Fibroblast of skin of abdomen (primary cell): ENCODE measurements around the gene SLC24A4.

Experiments used
- DNase-seq: peaks from one replicate; pipeline ENCODE4 v3.0.0-alpha.2; 2013

The SLC24A4 gene

DNA sequence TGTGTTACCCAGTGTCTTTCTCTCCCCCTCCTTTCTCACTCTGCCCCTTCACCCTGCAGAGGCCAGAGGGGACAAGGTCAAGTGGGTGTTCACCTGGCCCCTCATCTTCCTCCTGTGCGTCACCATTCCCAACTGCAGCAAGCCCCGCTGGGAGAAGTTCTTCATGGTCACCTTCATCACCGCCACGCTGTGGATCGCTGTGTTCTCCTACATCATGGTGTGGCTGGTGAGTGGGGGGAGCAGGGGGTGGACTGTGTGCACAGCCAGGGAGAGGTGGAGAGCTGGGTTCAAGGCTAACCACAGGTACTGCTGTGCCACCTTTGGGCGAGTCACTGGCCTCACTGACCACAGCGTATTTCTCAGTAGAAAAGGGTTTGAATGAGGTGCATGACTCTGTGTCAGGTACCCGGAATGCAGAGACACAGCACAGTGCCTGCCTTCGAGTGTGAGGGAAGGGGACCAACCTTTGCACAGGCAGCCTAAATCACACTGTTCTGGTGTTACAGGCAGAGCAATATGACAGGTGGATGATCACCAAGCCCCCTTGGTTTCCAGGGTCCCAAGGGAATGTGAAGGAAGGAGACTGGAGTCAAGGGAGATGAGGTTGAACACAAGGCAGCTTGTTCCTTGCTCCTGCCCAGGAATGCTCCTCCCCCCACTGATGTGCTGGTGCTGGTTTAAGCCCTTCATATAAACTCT lies 159.8 kb downstream of the SLC24A4 start:
- DNase-seq: no peak

DNA sequence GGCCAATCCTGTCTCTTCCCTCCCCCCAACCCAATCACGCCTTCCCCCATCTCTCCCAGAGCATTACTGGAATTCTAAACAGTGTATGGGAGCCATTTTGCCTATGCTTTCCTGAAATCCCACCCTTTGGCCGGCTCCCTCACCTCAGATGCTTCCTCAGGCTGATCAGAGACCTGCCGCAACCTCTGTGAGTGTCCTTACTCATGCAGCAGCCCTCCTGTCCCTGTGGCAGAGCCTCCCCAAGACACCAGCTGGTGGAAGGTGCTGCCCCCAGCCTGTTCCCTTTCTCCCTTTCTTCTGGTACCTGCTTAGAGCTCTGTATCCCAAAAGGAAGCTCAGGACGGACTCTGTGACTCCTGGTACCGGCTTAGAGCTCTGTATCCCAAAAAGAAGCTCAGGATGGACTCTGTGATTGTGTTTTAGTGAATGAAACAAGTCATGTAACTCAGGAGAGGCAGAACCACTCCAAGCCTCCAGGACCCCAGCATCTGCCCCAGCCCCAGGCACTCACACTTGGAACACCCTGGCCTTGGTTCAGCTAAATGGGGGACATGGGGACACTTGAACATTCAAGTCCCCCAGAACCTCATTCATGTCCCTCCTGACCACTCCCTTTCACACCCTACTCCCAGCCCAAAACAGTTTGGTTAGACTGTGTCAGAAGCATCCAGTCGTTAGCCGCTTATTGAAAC lies 161.3 kb downstream of the SLC24A4 start:
- DNase-seq: no peak

DNA sequence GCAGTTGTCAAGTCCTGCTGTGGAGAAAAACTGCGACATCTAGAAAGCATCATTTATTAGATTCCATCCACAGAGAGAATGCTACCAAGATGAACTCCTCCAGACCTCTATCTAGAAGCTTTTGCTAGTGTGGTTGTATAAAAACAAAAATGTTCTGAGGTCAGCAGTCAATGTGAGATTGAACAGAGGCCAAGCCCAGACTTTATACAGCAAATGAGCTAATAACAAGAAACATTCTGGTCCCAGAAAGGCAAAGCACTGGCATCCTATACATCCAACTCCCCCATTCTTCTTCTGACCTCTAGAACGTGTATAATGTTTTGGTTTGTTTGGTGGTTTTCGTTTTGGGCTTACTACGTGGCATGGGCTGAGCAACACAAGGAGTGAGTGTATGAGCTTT lies 163.9 kb downstream of the SLC24A4 start:
- DNase-seq: peak; percentile 52

DNA sequence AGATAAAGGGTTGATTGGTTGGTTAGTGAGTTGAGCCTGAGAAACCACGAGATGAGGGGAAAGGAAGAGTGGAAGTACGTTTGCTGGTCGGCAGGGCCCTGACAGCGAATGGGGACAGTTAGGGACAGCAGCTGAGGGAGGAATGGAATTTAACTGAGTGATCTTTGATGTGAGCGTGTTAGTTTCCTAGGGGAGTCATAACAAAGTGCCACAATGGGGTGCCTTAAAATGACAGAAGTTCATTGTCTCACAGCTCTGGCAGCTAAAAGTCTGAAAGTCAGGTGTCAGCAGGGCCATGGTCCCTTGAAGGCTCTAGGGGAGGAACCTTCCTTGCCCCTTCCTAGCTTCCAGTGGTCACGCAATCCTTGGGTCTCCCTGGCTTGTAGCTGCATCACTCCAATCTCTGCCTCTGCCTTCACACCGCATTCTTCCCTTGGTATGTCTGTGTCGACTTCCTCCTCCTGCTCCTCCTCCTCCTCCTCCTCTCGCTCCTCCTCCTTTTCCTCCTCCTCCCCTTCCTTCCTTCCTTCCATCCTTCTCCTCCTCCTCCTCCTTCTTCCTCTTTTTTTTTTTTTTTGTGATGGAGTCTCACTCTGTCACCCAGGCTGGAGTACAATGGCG lies 164.7 kb downstream of the SLC24A4 start:
- DNase-seq: no peak

DNA sequence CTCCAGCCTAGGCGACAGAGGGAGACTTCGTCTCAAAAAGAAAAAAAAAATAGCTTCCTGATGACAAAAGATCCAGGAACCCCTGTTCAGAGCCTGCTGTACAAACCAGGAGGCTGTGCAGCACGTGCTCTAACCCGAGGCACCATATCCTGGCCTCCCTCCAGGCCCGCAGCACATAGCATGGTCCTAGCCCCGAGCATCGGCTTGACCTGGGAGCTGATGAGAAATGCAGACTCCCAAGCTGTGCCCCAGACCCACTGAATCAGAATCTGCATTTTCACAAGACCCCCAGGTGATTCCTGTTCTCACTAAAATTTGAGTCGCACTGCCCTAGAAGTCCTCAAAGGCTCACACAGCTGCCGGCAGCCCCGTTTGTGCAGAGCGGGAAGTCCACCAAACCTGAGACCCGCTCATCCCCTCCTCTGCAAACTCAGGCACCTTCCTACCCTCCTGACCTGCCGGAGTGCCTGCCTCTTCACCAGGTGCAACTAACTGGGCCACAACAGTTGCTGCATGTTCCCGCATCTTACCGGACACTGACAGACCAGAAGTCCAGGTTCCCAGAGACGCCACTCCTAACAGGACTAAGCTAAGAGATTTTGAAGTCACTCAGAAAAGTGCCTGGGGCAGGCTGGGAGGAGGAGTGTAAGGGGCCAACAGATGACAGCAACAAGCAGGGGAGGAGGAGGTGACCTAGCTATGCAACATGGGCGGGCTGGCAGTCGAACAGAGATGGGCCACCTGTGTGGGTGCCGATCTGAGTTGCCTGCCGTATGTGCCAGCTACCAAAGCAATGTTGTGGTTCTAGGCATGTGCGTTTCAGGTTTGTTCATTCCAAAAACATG lies 166.7 kb downstream of the SLC24A4 start:
- DNase-seq: no peak

DNA sequence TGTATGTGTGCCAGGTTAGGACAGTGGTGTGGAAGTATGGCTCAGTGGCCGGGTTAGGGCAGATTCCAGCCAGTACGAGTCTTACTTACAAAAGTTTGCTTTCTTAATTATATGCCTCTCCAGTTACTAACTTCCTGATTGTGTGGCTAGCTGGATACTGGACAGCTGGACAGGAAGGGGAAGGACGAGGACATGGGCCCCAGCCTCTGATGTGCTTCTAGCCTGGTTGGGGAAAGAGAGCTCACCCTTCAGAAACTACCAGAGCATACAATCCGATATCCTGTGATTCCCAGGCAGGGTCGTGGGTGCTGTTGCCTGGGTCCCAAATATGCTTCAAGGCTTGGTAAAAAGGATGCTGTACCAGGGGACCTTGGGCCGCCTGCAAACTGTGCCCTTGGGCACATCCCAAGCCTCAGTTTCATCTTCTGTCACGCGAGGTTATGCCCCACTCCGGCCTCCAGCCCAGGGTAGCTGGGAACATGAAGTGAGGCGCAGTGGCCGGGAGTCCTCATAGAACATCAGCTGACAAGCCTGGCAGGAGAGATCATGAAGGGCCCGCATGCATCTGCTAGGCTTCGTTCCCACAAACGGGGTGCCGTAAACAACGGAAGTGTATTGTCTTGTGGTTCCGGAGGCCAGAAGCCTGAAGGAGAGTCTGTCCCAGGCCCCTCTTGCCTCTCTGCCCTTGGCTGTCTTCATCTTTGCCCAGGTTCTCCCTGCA lies 167.4 kb downstream of the SLC24A4 start:
- DNase-seq: no peak

DNA sequence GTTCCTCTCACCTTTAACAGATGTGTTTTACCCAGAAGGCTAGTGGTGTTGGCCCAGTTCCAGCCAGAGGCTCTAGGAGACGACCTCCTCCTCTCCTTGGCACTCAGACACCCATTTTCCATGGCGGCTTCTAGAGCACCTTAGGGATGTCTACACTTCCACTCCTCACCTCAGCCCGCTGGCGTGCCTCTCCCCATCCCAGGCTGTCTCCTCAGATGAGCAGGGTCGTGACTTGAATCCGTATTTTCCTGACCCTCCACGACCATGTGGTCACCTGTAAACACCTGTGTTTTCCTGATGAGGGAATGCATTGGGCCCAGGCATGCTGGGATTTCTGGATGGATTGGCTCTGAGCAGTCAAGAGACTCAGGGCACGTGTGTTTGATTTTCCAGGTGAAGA lies 168.8 kb downstream of the SLC24A4 start:
- DNase-seq: no peak

DNA sequence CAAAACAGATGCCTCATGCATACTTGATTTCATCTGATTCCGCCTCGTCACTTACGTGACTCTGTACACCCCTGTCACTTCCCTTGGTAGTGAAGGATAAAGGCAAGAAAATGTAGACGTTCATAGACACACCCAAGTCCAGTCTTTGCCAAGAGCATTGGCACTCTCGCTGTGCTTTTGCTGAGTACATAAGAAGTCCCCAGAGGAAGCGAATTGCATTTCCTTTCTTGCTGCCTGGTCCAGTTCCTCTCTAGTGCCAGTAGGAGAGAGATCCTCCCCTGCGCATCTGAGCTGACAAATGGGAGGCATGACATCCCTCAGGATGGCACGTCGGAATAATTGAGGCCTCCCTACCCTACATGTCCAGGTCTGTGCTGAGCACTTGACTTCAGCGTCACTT lies 169.3 kb downstream of the SLC24A4 start:
- DNase-seq: no peak

DNA sequence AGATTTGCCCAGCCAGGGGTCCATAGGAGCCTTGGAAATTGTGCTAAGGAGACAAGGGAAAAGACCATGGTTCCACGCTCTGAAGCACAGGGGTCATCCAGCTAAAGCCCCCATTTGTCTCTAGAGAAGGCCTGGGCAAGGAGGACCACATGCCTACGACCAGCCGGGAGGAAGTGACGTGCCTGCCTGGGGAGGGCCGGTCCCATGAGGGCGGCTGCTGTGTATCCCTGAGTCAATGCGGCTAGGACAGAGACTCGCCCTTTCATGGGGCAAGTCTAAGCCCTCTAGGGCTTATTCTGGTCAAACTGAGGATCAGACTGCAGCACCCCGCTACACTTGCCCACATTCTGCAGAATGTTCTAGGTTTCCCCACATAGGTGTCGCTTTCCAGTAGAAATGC lies 170.1 kb downstream of the SLC24A4 start:
- no peak for DNase-seq

DNA sequence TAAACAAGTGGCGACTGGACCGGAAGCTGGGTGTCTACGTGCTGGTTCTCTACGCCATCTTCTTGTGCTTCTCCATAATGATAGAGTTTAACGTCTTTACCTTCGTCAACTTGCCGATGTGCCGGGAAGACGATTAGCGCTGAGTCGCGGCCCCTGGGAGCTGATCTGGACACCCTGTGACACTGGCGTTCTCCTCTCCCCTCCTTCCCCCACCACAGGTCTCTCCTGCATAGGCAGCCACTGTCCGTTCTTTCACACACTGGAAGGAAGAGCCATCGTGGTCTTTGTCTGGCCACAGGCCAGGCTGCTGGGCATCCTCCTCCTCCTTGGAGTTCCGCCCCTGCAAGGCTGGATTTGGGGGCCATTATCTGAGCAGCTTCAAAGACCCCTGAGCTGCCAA lies 170.5 kb downstream of the SLC24A4 start:
- DNase-seq: no peak

DNA sequence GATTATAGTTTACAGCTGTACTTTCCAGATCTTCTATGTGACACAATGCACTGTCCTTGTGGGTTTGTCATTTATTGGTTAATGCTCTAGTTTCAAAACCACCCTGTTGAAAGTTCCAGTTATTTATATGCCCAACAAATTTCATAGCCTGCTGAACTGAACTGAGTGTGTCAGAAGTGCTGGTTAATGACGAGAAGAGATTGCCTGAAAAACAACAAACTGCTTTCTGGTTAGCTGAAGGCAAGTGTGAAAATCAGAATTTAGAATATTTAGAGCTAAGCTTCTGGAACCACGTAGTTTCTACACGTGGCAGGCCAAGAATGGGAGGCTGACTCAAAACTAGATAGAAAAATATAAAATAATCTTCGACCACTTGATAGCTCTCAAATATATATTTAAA lies 171.5 kb downstream of the SLC24A4 start:
- no peak for DNase-seq

DNA sequence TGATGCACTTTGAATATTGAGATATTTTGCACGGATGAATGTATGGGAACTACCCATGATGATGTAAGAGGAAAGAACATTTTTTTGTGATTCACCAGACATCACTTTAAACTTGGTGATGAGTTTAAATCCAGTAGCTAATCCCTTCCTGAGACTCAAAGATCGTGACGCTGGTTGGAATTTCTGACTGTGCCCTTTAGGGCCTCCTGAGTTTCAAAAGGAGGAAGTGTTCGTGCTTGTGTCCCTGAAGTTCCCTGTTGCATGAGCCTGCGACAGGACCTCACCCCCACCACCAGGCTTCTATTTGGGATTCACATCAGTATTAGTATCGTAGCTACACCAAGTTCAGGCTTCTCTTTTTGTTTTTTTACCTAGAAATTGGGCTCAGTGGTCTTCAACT lies 172.1 kb downstream of the SLC24A4 start:
- DNase-seq: peak; percentile 86

DNA sequence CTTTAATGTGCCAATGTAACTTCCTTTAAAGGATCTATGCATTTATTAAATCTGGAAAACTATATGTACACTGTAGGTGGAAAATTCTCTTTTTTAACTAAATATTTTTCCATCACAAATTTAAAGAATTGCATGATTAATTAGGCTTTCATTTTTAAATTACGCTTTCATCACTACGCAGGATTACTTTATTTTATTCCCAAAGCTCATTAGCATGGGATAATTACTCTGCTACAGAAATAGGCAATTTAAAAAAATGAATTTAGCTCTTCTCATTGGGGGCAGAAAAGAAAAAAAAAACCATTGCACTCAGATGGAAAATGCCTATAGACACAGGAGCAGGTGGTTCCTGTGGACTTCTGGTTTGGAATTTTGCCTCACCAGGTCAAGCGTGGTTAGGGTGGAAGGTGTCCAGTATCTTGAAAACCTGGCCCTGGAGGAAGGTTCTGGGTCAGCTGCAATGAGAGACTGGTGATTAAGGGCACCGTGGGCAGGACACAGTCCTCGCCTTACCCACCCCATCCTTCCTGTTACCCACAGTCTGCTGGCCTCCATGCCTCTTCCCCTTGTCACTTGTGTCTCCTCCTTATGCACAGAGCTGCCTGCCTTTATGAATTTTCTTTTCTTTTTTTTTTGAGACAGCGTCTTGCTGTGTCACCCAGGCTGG lies 173.4 kb downstream of the SLC24A4 start:
- DNase-seq: no peak

DNA sequence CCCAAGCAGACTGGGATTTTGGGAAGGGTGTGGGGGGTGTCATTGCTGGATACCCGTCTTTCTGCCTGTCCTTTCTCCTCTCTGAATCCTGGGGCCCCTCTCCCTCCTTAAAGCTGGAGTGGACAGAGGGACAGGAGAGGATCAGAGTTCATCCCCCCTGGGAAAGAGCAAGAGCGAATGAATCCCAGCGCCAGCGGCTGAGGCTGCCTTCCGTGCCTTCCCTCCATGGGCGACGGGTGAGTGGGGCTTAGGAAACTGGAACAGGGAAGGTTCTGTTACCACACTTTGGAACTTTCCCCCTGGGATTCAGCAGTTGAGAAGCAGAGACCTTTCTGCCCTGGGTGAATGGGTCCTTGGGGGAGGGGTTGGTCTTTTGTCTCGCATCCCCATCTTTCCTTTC lies 174.4 kb downstream of the SLC24A4 start:
- DNase-seq: no peak

DNA sequence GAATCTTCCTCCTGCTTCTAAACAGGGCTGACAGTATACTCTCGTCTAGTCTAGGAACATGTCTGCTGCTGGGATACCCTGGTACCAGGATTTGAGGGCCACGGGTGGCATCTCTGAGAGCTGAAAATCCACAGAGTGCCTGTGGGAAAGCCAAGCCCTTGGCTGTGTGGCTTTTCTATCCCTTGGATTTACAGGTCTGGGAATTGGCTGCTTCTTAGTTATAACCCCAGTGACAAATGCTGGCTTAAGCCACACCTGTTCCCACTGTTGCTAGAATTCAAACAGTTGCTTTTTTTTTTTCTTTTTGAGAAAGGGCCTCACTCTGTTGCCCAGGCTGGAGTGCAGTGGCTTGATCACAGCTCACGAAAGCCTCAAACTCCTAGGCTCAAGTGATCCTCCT lies 176.3 kb downstream of the SLC24A4 start:
- DNase-seq: no peak

DNA sequence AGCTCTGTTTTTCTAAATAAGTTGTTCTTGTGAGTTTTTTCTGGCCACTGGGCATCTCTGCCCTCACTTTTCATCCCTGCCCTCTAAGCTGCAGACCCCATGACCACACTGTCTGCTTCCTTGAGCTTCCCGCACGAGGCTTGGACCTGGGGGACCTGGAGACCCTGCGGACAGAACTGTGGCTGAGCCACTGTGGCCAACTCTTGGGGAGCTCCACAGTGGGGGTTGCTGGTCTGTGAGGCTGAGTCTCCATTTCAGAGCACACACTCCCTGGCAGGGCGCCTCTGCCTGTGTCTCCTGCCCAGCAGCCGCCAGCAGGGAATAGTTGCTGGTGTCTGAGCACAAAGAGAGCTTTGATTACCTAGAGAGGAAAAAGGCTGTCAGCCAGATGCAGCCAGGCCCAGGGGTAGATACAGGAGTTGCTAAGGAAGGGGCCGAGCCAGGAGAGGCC lies 177.6 kb downstream of the SLC24A4 start:
- peak; percentile 28 for DNase-seq

DNA sequence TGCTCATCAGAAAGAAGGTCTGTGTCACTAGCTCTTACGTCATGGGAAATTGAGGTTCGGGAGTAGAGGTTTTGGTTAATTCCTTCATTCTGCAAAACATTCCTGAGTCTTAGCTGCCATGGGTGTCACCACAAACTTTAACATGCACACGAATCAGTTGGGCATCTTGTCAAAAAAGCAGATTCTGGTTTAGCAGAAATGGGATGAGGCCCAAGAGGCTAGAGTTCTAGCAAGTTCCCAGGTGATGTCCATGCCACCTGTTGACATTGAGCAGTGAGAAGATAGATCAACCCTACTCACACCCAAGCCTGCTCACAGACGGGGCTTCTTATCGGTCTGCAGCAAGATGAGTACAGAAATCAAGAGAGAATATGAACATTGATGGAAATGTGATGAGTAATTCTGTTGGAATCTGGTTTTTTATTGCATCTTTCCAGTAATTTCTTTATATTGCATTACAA lies 179.0 kb downstream of the SLC24A4 start:
- peak; percentile 92 for DNase-seq

DNA sequence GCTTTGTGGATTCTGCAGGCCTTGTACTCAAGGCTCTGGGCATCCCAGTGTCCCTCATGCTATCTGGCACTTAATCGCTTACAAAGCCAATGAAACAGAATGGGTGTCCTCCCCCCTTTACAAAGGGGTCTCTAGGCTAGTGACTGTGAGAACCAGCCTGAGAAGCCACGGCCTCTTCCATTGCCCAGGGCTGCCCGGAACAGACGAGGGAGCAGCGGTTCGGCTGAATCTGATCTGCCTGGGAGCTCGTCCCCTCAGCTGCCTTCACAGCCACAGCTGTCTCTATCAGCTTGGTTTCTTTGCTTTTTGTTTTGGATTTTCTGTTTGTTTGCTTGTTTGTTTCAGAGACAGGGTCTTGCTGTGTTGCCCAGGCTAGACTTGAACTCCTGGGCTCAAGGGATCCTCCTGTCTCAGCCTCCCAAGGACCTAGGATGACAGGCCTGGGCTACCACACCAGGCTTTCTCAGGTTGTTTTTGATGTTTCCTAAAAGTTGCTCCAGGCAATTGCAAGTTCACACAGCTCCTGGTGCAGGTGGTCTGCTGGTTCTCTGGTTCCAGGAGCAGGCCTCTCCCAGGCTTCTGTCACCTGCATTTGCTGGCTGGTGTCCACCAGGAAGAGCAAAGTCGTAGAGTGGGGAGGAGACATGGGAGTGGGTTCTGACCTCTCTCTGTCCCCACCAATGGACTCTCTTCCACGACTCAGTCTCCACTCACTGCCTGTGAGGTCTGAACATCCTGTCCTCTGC lies 179.7 kb downstream of the SLC24A4 start:
- DNase-seq: no peak

DNA sequence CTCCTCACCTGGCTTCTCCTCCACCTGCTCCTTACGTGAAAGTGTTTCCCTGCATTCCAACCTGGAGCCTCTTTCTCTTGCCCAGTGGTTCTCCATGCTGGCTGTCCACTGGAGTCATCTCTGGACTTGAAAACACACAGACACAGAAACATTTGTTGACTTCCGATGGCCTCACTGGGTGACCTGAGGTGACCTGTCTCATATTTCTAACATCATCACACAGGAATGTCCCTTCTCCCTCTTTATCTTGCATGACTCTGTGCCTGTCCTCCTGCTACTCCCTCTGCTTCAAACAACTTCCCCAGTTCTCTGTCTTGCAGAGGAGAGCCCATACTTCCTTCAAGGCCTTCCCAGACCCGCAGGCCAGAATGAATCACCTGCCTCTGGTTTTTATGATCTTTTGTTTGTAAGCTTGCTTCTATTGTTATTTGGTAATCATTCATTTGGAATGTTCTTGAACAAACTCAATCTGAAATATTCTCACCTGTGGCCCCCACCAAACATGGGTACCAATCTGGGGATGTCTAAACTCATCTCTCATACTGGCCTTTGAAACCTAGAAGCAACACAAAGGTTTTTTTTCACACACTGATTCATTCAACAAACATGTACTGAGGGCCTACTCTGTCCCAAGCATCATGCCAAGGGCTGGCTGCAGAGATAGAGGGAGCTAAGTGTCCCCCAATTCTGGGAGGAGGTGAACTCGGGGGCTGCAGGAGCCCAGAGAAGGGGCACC lies 181.0 kb downstream of the SLC24A4 start:
- DNase-seq: peak; percentile 61

DNA sequence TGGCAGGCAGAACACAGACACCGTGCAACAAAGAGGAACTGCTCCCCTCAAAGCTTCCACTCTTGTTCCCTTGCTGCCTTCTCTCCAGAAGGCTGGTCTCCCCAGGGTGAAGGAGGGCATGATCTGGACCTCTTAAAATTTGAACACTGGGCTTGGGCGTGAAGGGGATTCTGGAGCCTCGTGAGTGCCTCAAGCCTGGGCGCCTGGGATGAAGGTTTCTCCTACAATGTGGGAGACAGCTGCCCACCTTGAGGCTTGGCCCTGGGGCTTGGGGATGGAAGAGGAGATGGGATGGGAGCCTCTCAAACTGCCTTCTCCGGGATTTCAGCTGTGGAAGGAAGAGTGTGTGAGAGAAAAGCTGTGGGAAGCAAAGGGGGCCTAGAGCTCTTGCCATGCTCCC lies 182.9 kb downstream of the SLC24A4 start:
- DNase-seq: no peak
